ENCODE measurements around the gene DIS3L2.
A peak's percentile ranks its signal among the peaks of the same experiment; 100 is the strongest.

DNA sequence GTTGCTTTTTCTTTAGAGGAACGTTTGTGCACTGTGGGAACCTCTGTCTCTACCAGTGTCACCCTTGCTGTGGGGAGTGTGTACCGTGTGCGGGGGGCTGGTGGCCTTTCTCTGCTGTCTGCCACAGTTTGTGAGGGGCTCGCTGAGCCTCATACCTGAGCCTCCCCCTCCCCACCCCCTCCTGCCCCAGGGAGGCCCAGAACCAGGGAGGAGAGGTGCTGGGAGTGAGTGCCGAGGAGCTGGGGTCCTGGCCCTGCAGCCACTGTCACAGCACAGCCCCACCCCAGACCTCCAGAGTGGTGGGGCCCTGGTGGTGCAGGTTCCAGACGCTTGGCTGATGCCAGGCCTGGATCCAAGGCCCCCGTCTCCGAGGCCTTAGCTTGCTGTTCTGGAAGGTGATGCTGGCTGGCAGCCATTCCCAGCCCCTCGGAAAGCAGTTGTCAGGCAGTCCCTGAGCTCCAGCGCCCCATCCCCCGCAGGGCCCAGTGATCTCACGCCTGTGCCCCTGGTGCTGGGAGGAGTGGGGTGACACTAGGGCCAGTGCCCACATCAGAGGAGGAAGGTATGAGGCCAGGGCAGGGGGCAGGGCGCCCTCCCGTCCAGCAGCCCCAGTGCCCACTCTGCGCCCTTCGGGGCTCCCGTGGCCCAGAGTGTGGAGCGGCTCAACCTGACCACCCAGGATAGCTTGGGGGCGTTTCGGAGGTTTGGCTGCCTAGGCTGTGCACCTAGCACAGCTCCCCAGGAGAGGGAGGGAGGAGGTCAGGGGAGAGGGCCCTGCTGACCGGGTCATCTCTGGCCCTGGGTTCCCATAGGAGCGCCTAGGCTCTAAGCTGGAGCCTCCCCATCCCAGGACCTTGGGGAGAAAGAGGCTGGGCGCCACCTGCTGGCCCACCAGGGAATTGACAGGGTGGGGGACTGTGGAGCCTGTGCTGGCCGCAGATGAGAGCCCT is 364.1 kb downstream of the DIS3L2 start:
- no peak for TF ChIP-seq EP300 (IDR thresholded peaks at IDR 0.05)
- TF ChIP-seq, protein P1, sequence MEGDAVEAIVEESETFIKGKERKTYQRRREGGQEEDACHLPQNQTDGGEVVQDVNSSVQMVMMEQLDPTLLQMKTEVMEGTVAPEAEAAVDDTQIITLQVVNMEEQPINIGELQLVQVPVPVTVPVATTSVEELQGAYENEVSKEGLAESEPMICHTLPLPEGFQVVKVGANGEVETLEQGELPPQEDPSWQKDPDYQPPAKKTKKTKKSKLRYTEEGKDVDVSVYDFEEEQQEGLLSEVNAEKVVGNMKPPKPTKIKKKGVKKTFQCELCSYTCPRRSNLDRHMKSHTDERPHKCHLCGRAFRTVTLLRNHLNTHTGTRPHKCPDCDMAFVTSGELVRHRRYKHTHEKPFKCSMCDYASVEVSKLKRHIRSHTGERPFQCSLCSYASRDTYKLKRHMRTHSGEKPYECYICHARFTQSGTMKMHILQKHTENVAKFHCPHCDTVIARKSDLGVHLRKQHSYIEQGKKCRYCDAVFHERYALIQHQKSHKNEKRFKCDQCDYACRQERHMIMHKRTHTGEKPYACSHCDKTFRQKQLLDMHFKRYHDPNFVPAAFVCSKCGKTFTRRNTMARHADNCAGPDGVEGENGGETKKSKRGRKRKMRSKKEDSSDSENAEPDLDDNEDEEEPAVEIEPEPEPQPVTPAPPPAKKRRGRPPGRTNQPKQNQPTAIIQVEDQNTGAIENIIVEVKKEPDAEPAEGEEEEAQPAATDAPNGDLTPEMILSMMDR (IDR thresholded peaks at IDR 0.05) = peak; percentile 63 to 84 (median 72)
